Fibroblast of villous mesenchyme (primary cell): Measurements from ENCODE around the gene NACA. TPM values are rescaled to one million over a fixed set of nuclear protein-coding genes. Genes with fewer than 3 reads are reported as not detected.
A peak's percentile ranks its signal among the peaks of the same experiment; 100 is the strongest.

Experiments
- DNase-seq: peaks from one replicate; pipeline ENCODE4 v3.0.0-alpha.2; 2010; ENCODE audit warnings: low read depth
- H3K4me3 ChIP-seq: 2 replicates; pipeline ENCODE4 v1.5.1; 2011; ENCODE audit warnings: low read depth, mild to moderate bottlenecking, low read length
- CTCF ChIP-seq: IDR thresholded peaks from 2 replicates; pipeline ENCODE4 v1.5.1; 2012; ENCODE audit warnings: low read depth, mild to moderate bottlenecking, low read length; ENCODE audit not compliant: insufficient read depth
- total RNA-seq: library from RNA; depleted of rRNA; stranded (reverse); fragments of >200 nt; gene quantifications from 2 replicates; pipeline ENCODE4 v1.2.3, GENCODE V29; 2012

Gene NACA
- total RNA-seq, result 656 and 670 TPM in 2 replicates

- DNase-seq, result peak; percentile 99
- peak within 1 kb of the TSS; percentile 100 for H3K4me3 ChIP-seq
- no peak for TF ChIP-seq CTCF
Measured at GRCh38 chr12:56724972-56725722, at the start of gene NACA. Gene NACA, minus strand, starts transcription at chr12:56725299. Its CDS starts 778 bp downstream, at chr12:56724521.

DNA sequence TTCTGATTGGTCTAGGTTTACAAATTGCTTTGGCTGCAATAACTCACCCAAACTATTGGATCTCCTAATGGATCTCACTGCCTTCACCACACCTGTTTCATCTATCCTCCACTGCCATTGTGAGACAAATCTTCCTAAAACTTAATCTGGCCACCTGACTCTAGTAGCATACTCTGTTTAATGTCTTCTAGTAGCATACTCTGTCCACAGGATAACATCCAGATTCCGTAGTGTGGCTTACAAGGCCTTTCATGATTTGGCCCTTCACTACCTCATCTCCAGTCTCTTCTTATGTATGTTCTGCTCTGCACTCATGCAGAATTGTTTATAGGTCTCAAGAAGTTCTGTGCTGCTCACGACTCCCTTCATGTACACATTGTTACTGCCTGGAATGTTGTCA, 48.0 kb upstream of the NACA start:
- TF ChIP-seq CTCF, result no peak
- no peak for DNase-seq
- H3K4me3 ChIP-seq, result no peak overlapping the region

GRCh38 chr12:56772625-56773024, 47.5 kb upstream of the NACA start:
- DNase-seq, result no peak
- H3K4me3 ChIP-seq, result no peak overlapping the region
- TF ChIP-seq CTCF, result no peak

DNA sequence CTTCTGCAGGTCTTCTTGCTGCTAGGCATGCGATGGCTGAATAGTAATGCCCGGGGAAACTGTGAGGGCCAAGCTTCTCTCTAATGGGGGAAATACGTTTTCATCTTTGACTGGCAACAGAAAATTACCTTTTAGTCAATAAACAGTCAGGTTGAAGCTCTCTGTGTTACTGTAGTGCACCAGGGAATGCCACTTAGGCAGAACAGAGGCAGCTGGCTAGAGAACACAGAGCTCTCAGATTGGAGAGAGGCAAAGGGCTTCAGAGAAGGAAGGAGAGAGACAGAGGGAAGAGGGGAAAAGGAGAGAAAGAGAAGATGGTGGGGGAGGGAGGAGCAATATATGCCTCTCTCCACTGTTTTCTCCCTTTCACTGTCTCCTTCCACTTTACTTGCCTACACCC, 44.8 kb upstream of the NACA start:
- no peak for TF ChIP-seq CTCF
- no peak for DNase-seq
- H3K4me3 ChIP-seq, result no peak overlapping the region

DNA sequence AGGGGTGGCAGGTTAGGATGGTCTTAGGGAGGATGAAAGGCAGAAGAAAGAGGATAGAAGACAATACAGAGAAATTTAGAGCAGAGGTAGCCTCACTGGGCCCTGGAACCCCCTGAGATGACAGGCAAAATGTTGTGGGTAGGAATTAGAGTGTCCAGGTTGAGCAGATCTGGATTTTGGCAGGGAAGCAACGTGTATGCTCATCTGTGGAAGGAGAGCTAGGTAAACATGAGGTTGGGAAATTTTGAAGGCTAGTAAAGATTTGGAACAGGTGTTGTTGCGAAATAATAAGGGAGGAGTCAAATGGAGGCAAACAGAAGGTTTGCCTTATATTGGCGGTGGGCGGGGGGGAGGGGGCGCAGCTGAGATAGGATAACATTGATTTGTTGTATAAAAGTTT, 43.3 kb upstream of the NACA start:
- peak; percentile 10 for DNase-seq
- no peak for TF ChIP-seq CTCF

DNA sequence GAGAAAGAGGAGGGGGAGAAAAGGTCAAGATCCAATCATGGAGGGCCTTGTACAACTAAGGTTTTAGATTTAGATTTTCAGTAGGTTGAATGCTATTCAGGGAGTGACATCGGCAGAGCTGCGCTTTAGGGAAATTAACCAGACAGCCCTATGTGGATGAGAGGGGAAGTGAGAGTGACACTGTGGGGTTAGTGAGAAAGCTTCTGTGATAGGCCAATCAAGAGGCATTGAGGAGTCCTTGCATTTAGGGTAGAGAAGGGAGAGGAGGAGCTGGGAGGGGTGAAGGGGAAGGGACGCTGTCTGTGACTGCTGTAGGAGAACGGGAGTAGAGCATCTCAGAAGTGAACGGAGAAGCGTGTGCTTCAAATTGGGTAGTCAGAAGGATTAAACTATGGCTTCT, 41.4 kb upstream of the NACA start:
- no peak overlapping the region for H3K4me3 ChIP-seq
- DNase-seq, result no peak
- TF ChIP-seq CTCF, result no peak

More for the DNA sequence above, 43.3 kb upstream of the NACA start:
- H3K4me3 ChIP-seq, result no peak overlapping the region
